Keratinocyte (primary cell): ENCODE results near the gene SIK3.

Experiments used
- CTCF ChIP-seq, 3 experiments: IDR thresholded peaks in 1 of 3; conservative IDR thresholded peaks in 1 of 3; optimal IDR thresholded peaks in 1 of 3; 2 replicates in 2 of 3; 3 replicates in 1 of 3; pipeline versions ENCODE3 to v1.5.1; 2011; ENCODE audit warnings: low read length in 3 of 3, mild to moderate bottlenecking in 3 of 3, moderate library complexity in 2 of 3, control low read depth in 1 of 3, inconsistent platforms in 1 of 3; ENCODE audit not compliant: insufficient read depth in 2 of 3; ENCODE audit errors: extremely low read depth in 1 of 3
- EZH2 ChIP-seq: IDR thresholded peaks from one replicate; pipeline ENCODE4 v1.6.1; 2012; ENCODE audit warnings: inconsistent platforms, mild to moderate bottlenecking, low read length, moderate library complexity

GRCh38 chr11:116868066-116868465, 230.2 kb downstream of the SIK3 start:
- TF ChIP-seq CTCF (optimal IDR thresholded peaks at IDR 0.05 in 1 of 3, IDR thresholded peaks at IDR 0.05 in 1 of 3, conservative IDR thresholded peaks at IDR 0.05 in 1 of 3; ENCODE audit: extremely low read depth in 1 of 3, insufficient read depth in 2 of 3, low read length in 3 of 3) (no peak), EZH2 (no peak)
